ENCODE results near the gene UBE2V1. TPM values are rescaled to one million over a fixed set of nuclear protein-coding genes. Genes with fewer than 3 reads are reported as not detected.
"Not testable (repeated sequence)": the region's sequence is repeated elsewhere in the genome, so short reads cannot be mapped to it uniquely, and the experiment has no call there.

The UBE2V1 gene
- total RNA-seq: 100 to 1,000 TPM; 124 to 137 TPM

- CTCF ChIA-PET: interaction anchor here (1.0 to 2.6 kb wide), 5 partner anchors 27 to 353 kb away, joined by 3 to 10 read pairs (median 6); no protein-coding TSS in a partner anchor
- peaks cover 72% of the 10 kb centered on the region for H3K4me1 Mint-ChIP-seq (ENCODE audit: low read depth)
- no peaks in the 10 kb centered on the region for H3K9me3 Mint-ChIP-seq
- peaks cover 23% of the 10 kb centered on the region for H3K36me3 Mint-ChIP-seq (ENCODE audit: low read depth)
- intact Hi-C loops (cut with micrococcal nuclease): loop anchor here (1.0 to 10.0 kb wide), 5 partner anchors 9 to 622 kb away; partner anchors contain the start of gene PARD6B
- H3K27me3 Mint-ChIP-seq (ENCODE audit: low read depth): no peaks in the 10 kb centered on the region
- peak; percentile 90 for DNase-seq
- peak within 1 kb of the TSS; percentile 89 for H3K4me3 Mint-ChIP-seq
- peak within 1 kb of the TSS; percentile 94 for H3K27ac Mint-ChIP-seq
These were observed at the start of gene UBE2V1 for GRCh38 chr20:50112512-50113419. TSS of gene UBE2V1 (minus strand) at chr20:50113150. CDS start at chr20:50113128, 22 bp downstream.

GRCh38 chr20:50161494-50161893, 48.5 kb upstream of the UBE2V1 start:
- H3K9me3 Mint-ChIP-seq; H3K36me3 Mint-ChIP-seq (ENCODE audit: low read depth); H3K4me3 Mint-ChIP-seq; intact Hi-C loops (cut with micrococcal nuclease); H3K27ac Mint-ChIP-seq; DNase-seq; H3K27me3 Mint-ChIP-seq (ENCODE audit: low read depth): not testable (repeated sequence)
- peaks cover 11% of the 10 kb centered on the region for H3K4me1 Mint-ChIP-seq (ENCODE audit: low read depth)
- CTCF ChIA-PET: interaction anchor here (1.1 to 2.1 kb wide), 4 partner anchors 9 to 46 kb away, joined by 3 to 6 read pairs (median 4); no protein-coding TSS in a partner anchor

GRCh38 chr20:50153500-50154377, 40.8 kb upstream of the UBE2V1 start, which contains the start of gene PEDS1:
TSS of gene PEDS1 (minus strand) at chr20:50153723. CDS start at chr20:50153637, 86 bp downstream.
- H3K27me3 Mint-ChIP-seq (ENCODE audit: low read depth): no peaks in the 10 kb centered on the region
- H3K36me3 Mint-ChIP-seq (ENCODE audit: low read depth): peaks cover 4% of the 10 kb centered on the region
- H3K4me3 Mint-ChIP-seq: peak within 1 kb of the TSS; percentile 75
- intact Hi-C loops (cut with micrococcal nuclease): loop anchor here (1.0 to 10.0 kb wide), 3 partner anchors 13 to 339 kb away; partner anchors contain the start of gene SLC9A8
- H3K4me1 Mint-ChIP-seq (ENCODE audit: low read depth): peaks cover 39% of the 10 kb centered on the region
- H3K27ac Mint-ChIP-seq: peak within 1 kb of the TSS; percentile 84
- no peaks in the 10 kb centered on the region for H3K9me3 Mint-ChIP-seq
- DNase-seq: peak; percentile 87
- CTCF ChIA-PET: interaction anchor here (0.5 to 8.7 kb wide), 11 partner anchors 8 to 776 kb away, joined by 3 to 77 read pairs (median 5); no protein-coding TSS in a partner anchor

- H3K27me3 Mint-ChIP-seq (ENCODE audit: low read depth): no peaks in the 10 kb centered on the region
- H3K4me1 Mint-ChIP-seq (ENCODE audit: low read depth): peaks cover 44% of the 10 kb centered on the region
- DNase-seq: no peak
- H3K27ac Mint-ChIP-seq: peak overlapping the region; percentile 84
- H3K4me3 Mint-ChIP-seq: peak overlapping the region; percentile 75
- CTCF ChIA-PET: interaction anchor here (0.7 to 8.7 kb wide), 11 partner anchors 8 to 615 kb away, joined by 3 to 77 read pairs (median 5); no protein-coding TSS in a partner anchor
- intact Hi-C loops (cut with micrococcal nuclease): loop anchor here (1.0 to 10.0 kb wide), 3 partner anchors 13 to 338 kb away; partner anchors contain the start of gene SLC9A8
- no peaks in the 10 kb centered on the region for H3K9me3 Mint-ChIP-seq
- peaks cover 4% of the 10 kb centered on the region for H3K36me3 Mint-ChIP-seq (ENCODE audit: low read depth)
These were observed 40.2 kb upstream of the UBE2V1 start for GRCh38 chr20:50153153-50153499.

- Mint-ChIP-seq H3K27ac (peak overlapping the region; percentile 84), H3K9me3 (no peaks in the 10 kb centered on the region), H3K36me3 (ENCODE audit: low read depth) (peaks cover 5% of the 10 kb centered on the region), H3K27me3 (ENCODE audit: low read depth) (no peaks in the 10 kb centered on the region), H3K4me1 (ENCODE audit: low read depth) (peaks cover 50% of the 10 kb centered on the region), H3K4me3 (peak overlapping the region; percentile 75)
- intact Hi-C loops (cut with micrococcal nuclease): loop anchor here (1.0 to 10.0 kb wide), 3 partner anchors 14 to 338 kb away; partner anchors contain the start of gene SLC9A8
- CTCF ChIA-PET: interaction anchor here (0.7 to 8.7 kb wide), 10 partner anchors 8 to 615 kb away, joined by 3 to 77 read pairs (median 5); no protein-coding TSS in a partner anchor
- peak; percentile 23 for DNase-seq
These were observed 39.6 kb upstream of the UBE2V1 start for GRCh38 chr20:50152394-50153152.

GRCh38 chr20:50151034-50151743, 38.2 kb upstream of the UBE2V1 start:
- intact Hi-C loops (cut with micrococcal nuclease): loop anchor here (10.0 kb wide), 1 partner anchor 336 kb away; the partner anchor contains the start of gene SLC9A8
- no peak for DNase-seq

GRCh38 chr20:50149481-50150254, 36.7 kb upstream of the UBE2V1 start:
- H3K36me3 Mint-ChIP-seq (ENCODE audit: low read depth): peaks cover 10% of the 10 kb centered on the region
- H3K4me3 Mint-ChIP-seq: no peak overlapping the region
- CTCF ChIA-PET: interaction anchor here (0.9 to 8.7 kb wide), 4 partner anchors 19 to 170 kb away, joined by 3 to 77 read pairs (median 10); no protein-coding TSS in a partner anchor
- H3K27ac Mint-ChIP-seq: peak overlapping the region; percentile 98
- no peaks in the 10 kb centered on the region for H3K9me3 Mint-ChIP-seq
- intact Hi-C loops (cut with micrococcal nuclease): loop anchor here (10.0 kb wide), 1 partner anchor 335 kb away; the partner anchor contains the start of gene SLC9A8
- DNase-seq: no peak
- no peaks in the 10 kb centered on the region for H3K27me3 Mint-ChIP-seq (ENCODE audit: low read depth)
- peaks cover 70% of the 10 kb centered on the region for H3K4me1 Mint-ChIP-seq (ENCODE audit: low read depth)

More at GRCh38 chr20:50151034-50151743, 38.2 kb upstream of the UBE2V1 start:
- CTCF ChIA-PET: interaction anchor here (8.7 kb wide), 1 partner anchor 32 kb away, joined by 77 read pairs; no protein-coding TSS in a partner anchor
- Mint-ChIP-seq H3K36me3 (ENCODE audit: low read depth) (peaks cover 10% of the 10 kb centered on the region), H3K27me3 (ENCODE audit: low read depth) (no peaks in the 10 kb centered on the region), H3K27ac (peak overlapping the region; percentile 70), H3K4me3 (peak overlapping the region; percentile 15), H3K9me3 (no peaks in the 10 kb centered on the region), H3K4me1 (ENCODE audit: low read depth) (peaks cover 64% of the 10 kb centered on the region)

- peak; percentile 91 for DNase-seq
- H3K4me1 Mint-ChIP-seq (ENCODE audit: low read depth): peaks cover 61% of the 10 kb centered on the region
- intact Hi-C loops (cut with micrococcal nuclease): loop anchor here (1.0 kb wide), 2 partner anchors 19 to 32 kb away; no protein-coding TSS in a partner anchor
- H3K27me3 Mint-ChIP-seq (ENCODE audit: low read depth): no peaks in the 10 kb centered on the region
- H3K36me3 Mint-ChIP-seq (ENCODE audit: low read depth): peaks cover 18% of the 10 kb centered on the region
- CTCF ChIA-PET: interaction anchor here (0.8 to 8.7 kb wide), 6 partner anchors 13 to 313 kb away, joined by 3 to 77 read pairs (median 3); partner anchors contain the start of gene UBE2V1
- peak overlapping the region; percentile 98 for H3K27ac Mint-ChIP-seq
- H3K9me3 Mint-ChIP-seq: no peaks in the 10 kb centered on the region
- peak overlapping the region; percentile 74 for H3K4me3 Mint-ChIP-seq
These were observed 34.0 kb upstream of the UBE2V1 start for GRCh38 chr20:50146732-50147662.

GRCh38 chr20:50146214-50146613, 33.3 kb upstream of the UBE2V1 start:
- H3K9me3 Mint-ChIP-seq: no peaks in the 10 kb centered on the region
- H3K27me3 Mint-ChIP-seq (ENCODE audit: low read depth): no peaks in the 10 kb centered on the region
- CTCF ChIA-PET: interaction anchor here (0.6 to 8.7 kb wide), 2 partner anchors 27 to 332 kb away, joined by 3 to 77 read pairs; no protein-coding TSS in a partner anchor
- H3K27ac Mint-ChIP-seq: peak overlapping the region; percentile 98
- H3K36me3 Mint-ChIP-seq (ENCODE audit: low read depth): peaks cover 19% of the 10 kb centered on the region
- DNase-seq: no peak
- peak overlapping the region; percentile 74 for H3K4me3 Mint-ChIP-seq
- peaks cover 59% of the 10 kb centered on the region for H3K4me1 Mint-ChIP-seq (ENCODE audit: low read depth)
- intact Hi-C loops (cut with micrococcal nuclease): no loop called here

All from activated naive CD4-positive, alpha-beta T cell treated with anti-CD3 and anti-CD28 coated beads for 36 hours (primary cell).